ENCODE results near the gene ID3. TPM values are rescaled to one million over a fixed set of nuclear protein-coding genes. Genes with fewer than 3 reads are reported as not detected.

The ID3 gene
- total and polyA plus RNA-seq, 9 of the 15 experiments (the other 6 are each of a cell fraction or from before 2014, with no cell fraction given): 6.8 to 59.8 (median 23.5) TPM

GRCh38 chr1:23529146-23530086 is 29.9 kb downstream of the ID3 start:
- H3K9me1 ChIP-seq (ENCODE audit: control insufficient read depth, insufficient read depth, low read length): peaks cover 10% of the 10 kb centered on the region
- H3K27ac ChIP-seq (ENCODE audit: extremely low read depth, low read depth, low read length): peak overlapping the region; percentile 88
- peaks cover 25% of the 10 kb centered on the region; the same call in 1 of the 2 replicates for H4K20me1 ChIP-seq (replicated peaks; ENCODE audit: control insufficient read depth, insufficient read depth, low read length)
- peaks cover 27% of the 10 kb centered on the region for H3K36me3 ChIP-seq (ENCODE audit: control insufficient read depth, insufficient read depth, low read length)
- intact Hi-C loops (cut with micrococcal nuclease): loop anchor here (10.0 kb wide), 4 partner anchors 105 to 555 kb away; partner anchors contain the start of genes HNRNPR, HTR1D, LACTBL1 and TCEA3
- WGBS (ENCODE audit: insufficient coverage, low coverage, missing lambda C conversion rate): 17% methylated on average over 8 of the region's 8 CpGs
- POLR2A ChIA-PET: interaction anchor here (0.6 to 7.0 kb wide), 20 partner anchors 9 to 394 kb away, joined by 3 to 65 read pairs (median 3); partner anchors contain the start of genes ASAP3 and RPL11
- H3K4me2 ChIP-seq (ENCODE audit: insufficient read depth, low read length): peak overlapping the region; percentile 90
- in situ Hi-C loops (cut with MboI): loop anchor here (5.0 to 10.0 kb wide), 3 partner anchors 32 to 555 kb away; partner anchors contain the start of genes HTR1D and LACTBL1
- peak overlapping the region; percentile 81 for H2AFZ ChIP-seq (ENCODE audit: low read depth, low read length)
- H3K27me3 ChIP-seq (ENCODE audit: control insufficient read depth in 2 of 2, insufficient read depth in 2 of 2, low read length in 2 of 2): no peaks in the 10 kb centered on the region
- DNase-seq (ENCODE audit: extremely low read depth in 1 of 4, low spot score in 3 of 4): peak; percentile 50 to 77 (median 62)
- CTCF ChIA-PET (ENCODE audit: low intra/inter-chr PET ratio): no interaction called here
- H3K9ac ChIP-seq (ENCODE audit: insufficient read depth in 1 of 2, low read depth in 2 of 2, low read length in 2 of 2): peak overlapping the region; percentile 79 to 97
- peaks cover 57 to 59% of the 10 kb centered on the region in 2 experiments for H3K4me1 ChIP-seq (replicated peaks in 1 of 2; ENCODE audit: control insufficient read depth in 2 of 2, insufficient read depth in 2 of 2, low read length in 2 of 2)
- H3K79me2 ChIP-seq (ENCODE audit: control insufficient read depth, insufficient read depth, low read length): peaks cover 59% of the 10 kb centered on the region
- no TSS peak for BruUV-seq (replicated peaks)
- peak; percentile 76 for FAIRE-seq
- peak overlapping the region; percentile 55 for H3K4me3 ChIP-seq
- H3K9me3 ChIP-seq (replicated peaks; ENCODE audit: control insufficient read depth, insufficient read depth, low read depth, low read length): no peaks in the 10 kb centered on the region
- peak; percentile 34 for ATAC-seq
- TF ChIP-seq, protein P1, sequence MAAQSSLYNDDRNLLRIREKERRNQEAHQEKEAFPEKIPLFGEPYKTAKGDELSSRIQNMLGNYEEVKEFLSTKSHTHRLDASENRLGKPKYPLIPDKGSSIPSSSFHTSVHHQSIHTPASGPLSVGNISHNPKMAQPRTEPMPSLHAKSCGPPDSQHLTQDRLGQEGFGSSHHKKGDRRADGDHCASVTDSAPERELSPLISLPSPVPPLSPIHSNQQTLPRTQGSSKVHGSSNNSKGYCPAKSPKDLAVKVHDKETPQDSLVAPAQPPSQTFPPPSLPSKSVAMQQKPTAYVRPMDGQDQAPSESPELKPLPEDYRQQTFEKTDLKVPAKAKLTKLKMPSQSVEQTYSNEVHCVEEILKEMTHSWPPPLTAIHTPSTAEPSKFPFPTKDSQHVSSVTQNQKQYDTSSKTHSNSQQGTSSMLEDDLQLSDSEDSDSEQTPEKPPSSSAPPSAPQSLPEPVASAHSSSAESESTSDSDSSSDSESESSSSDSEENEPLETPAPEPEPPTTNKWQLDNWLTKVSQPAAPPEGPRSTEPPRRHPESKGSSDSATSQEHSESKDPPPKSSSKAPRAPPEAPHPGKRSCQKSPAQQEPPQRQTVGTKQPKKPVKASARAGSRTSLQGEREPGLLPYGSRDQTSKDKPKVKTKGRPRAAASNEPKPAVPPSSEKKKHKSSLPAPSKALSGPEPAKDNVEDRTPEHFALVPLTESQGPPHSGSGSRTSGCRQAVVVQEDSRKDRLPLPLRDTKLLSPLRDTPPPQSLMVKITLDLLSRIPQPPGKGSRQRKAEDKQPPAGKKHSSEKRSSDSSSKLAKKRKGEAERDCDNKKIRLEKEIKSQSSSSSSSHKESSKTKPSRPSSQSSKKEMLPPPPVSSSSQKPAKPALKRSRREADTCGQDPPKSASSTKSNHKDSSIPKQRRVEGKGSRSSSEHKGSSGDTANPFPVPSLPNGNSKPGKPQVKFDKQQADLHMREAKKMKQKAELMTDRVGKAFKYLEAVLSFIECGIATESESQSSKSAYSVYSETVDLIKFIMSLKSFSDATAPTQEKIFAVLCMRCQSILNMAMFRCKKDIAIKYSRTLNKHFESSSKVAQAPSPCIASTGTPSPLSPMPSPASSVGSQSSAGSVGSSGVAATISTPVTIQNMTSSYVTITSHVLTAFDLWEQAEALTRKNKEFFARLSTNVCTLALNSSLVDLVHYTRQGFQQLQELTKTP (IDR thresholded peaks at IDR 0.05; ENCODE audit: low read depth in 1 of 2, partially characterized antibody in 2 of 2): no peak
- TF ChIP-seq ZNF696 (CRISPR knock-in tag; conservative IDR thresholded peaks at IDR 0.05) (no peak), RBM25 (IDR thresholded peaks at IDR 0.05; ENCODE audit: low read depth, low read length, severe bottlenecking) (peak; percentile 41), ZNF699 (CRISPR knock-in tag; IDR thresholded peaks at IDR 0.05; ENCODE audit: insufficient replicate concordance) (no peak), ERF (CRISPR knock-in tag; IDR thresholded peaks at IDR 0.05) (no peak), KHSRP (IDR thresholded peaks at IDR 0.05) (no peak), MCM2 (IDR thresholded peaks at IDR 0.05; ENCODE audit: low read depth) (no peak), BRD4 (IDR thresholded peaks at IDR 0.05) (no peak), RUNX1 (IDR thresholded peaks at IDR 0.05; ENCODE audit: low read depth) (no peak), BCOR (IDR thresholded peaks at IDR 0.05) (peak; percentile 95), TEAD4 (IDR thresholded peaks at IDR 0.05; ENCODE audit: low read length) (peak; percentile 38; the same call in 1 of the 2 replicates), TEAD4 (CRISPR knock-in tag; IDR thresholded peaks at IDR 0.05; ENCODE audit: borderline replicate concordance) (no peak), CEBPZ (IDR thresholded peaks at IDR 0.05; ENCODE audit: borderline replicate concordance, low read depth, low read length) (no peak), RB1 (IDR thresholded peaks at IDR 0.05; ENCODE audit: low read depth) (no peak), YBX1 (IDR thresholded peaks at IDR 0.05) (no peak)
